Left renal cortex interstitium (tissue), 4 donors: ENCODE results near the gene ANGEL1. TPM values are rescaled to one million over a fixed set of nuclear protein-coding genes. Genes with fewer than 3 reads are reported as not detected.

Experiments used
- DNase-seq, 4 donors: peaks; one replicate each; pipeline ENCODE4 v3.0.0-alpha.2; 2013; ENCODE audit warnings: low read depth in 4 of 4, low spot score in 2 of 4, missing footprints in 1 of 4
- polyA plus RNA-seq, 4 donors: library from polyadenylated mRNA; unstranded; fragments of 120-200 nt; gene quantifications; one replicate each; pipeline ENCODE4 v1.2.1, GENCODE V29; 2013; ENCODE audit not compliant: insufficient read length in 4 of 4

Gene ANGEL1
- polyA plus RNA-seq, 4 donors = 22.3 to 40.0 (median 30.5) TPM

- no peak for DNase-seq
These were observed 32.7 kb downstream of the ANGEL1 start for GRCh38 chr14:76780058-76780345.

- DNase-seq = no peak
These were observed 33.2 kb downstream of the ANGEL1 start for GRCh38 chr14:76779221-76780057.

- no peak for DNase-seq
These were observed 34.0 kb downstream of the ANGEL1 start for GRCh38 chr14:76778546-76779215.

- no peak for DNase-seq
These were observed 35.0 kb downstream of the ANGEL1 start for GRCh38 chr14:76777721-76778120.

- DNase-seq = no peak
These were observed 36.0 kb downstream of the ANGEL1 start for GRCh38 chr14:76776428-76777251.

GRCh38 chr14:76775695-76776427, 36.8 kb downstream of the ANGEL1 start:
- no peak for DNase-seq

- DNase-seq = no peak
These were observed 37.6 kb downstream of the ANGEL1 start for GRCh38 chr14:76774821-76775694.

- no peak for DNase-seq
These were observed 38.5 kb downstream of the ANGEL1 start for GRCh38 chr14:76773956-76774820.

GRCh38 chr14:76773188-76773885, 39.3 kb downstream of the ANGEL1 start:
- DNase-seq = no peak

GRCh38 chr14:76772300-76773187, 40.1 kb downstream of the ANGEL1 start:
- peak in 2 of 4 donors; percentile 73 to 81 for DNase-seq

GRCh38 chr14:76771437-76771980, 41.2 kb downstream of the ANGEL1 start:
- DNase-seq = no peak

- DNase-seq = no peak
These were observed 41.9 kb downstream of the ANGEL1 start for GRCh38 chr14:76770521-76771436.

GRCh38 chr14:76769636-76770292, 42.9 kb downstream of the ANGEL1 start:
- no peak for DNase-seq

- no peak for DNase-seq
These were observed 43.8 kb downstream of the ANGEL1 start for GRCh38 chr14:76768671-76769500.
